Esophagus squamous epithelium (tissue), 5 donors: ENCODE data around the gene CDKN2B-AS1. TPM values are rescaled to one million over a fixed set of nuclear protein-coding genes. Genes with fewer than 3 reads are reported as not detected.

ENCODE experiments used
- DNase-seq: peaks from one replicate; lab custom pipeline; 2025; lab: John Stamatoyannopoulos, UW
- H3K27ac ChIP-seq, 4 donors: fragments of 200-600 bp; sonication (generic); one replicate each; pipeline ENCODE4 v1.5.1; 2016 to 2019; ENCODE audit warnings: mild to moderate bottlenecking in 1 of 4
- H3K27me3 ChIP-seq, 4 donors: fragments of 200-600 bp; sonication (generic); 1 replicate in 3 of 4; 2 replicates in 1 of 4; pipeline versions ENCODE4 v1.5.1 to v1.6.0; 2017 to 2021; ENCODE audit warnings: antibody characterized with exemption in 1 of 4
- H3K36me3 ChIP-seq, 3 donors: fragments of 200-600 bp; sonication (generic); one replicate each; pipeline ENCODE4 v1.5.1; 2016 to 2019
- H3K4me1 ChIP-seq, 3 donors: fragments of 200-600 bp; sonication (generic); one replicate each; pipeline ENCODE4 v1.5.1; 2017 to 2019
- H3K4me3 ChIP-seq, 4 donors: fragments of 200-600 bp; sonication (generic); 1 replicate in 3 of 4; 2 replicates in 1 of 4; pipeline ENCODE4 v1.5.1; 2016 to 2019; ENCODE audit warnings: mild to moderate bottlenecking in 2 of 4, moderate library complexity in 1 of 4
- H3K9me3 ChIP-seq, 3 donors: fragments of 200-600 bp; sonication (generic); one replicate each; pipeline ENCODE4 v1.5.1; 2016 to 2019
- CTCF ChIP-seq, 6 experiments: fragments of 450-650 bp in 4 of 6; fragments of 200-600 bp in 2 of 6; sonication (generic) in 2 of 6; IDR thresholded peaks; one replicate each; pipeline ENCODE4 v1.5.1; 2016 to 2019; ENCODE audit warnings: antibody characterized with exemption in 6 of 6, mild to moderate bottlenecking in 4 of 6, moderate library complexity in 4 of 6
- POLR2A ChIP-seq, 4 donors: fragments of 450-650 bp; IDR thresholded peaks; one replicate each; pipeline ENCODE4 v1.6.1; 2017; ENCODE audit warnings: antibody characterized with exemption in 4 of 4, mild to moderate bottlenecking in 4 of 4, moderate library complexity in 3 of 4
- WGBS, 2 donors: methylation state at CpG; one replicate each; pipeline ENCODE4 v1.1.5; 2018; 5-methylcytosine and 5-hydroxymethylcytosine counted together
- intact Hi-C: fragments of 100-400 bp; cut with DNase I; formaldehyde crosslinking; loops from one replicate; pipeline ENCODE4 v1.15.0; 2022
- total RNA-seq, 4 donors: library from RNA; depleted of rRNA; stranded (reverse); fragments of >200 nt; gene quantifications; one replicate each; pipeline ENCODE4 v1.1.0, GENCODE V29; 2016
- donor health status: DM: yes; HTN: yes; CAD: no.

The CDKN2B-AS1 gene
- total RNA-seq, 4 donors from 2014 or later = 0.48 to 1.7 (median 0.80) TPM

- H3K36me3 ChIP-seq = no peaks in the 10 kb centered on the region
- no peaks in the 10 kb centered on the region for H3K27me3 ChIP-seq
- H3K4me3 ChIP-seq = no peak overlapping the region
- peak overlapping the region; percentile 5 to 57 (median 17) for H3K27ac ChIP-seq
- TF ChIP-seq CTCF (IDR thresholded peaks at IDR 0.05) (no peak), POLR2A (IDR thresholded peaks at IDR 0.05) (no peak)
- no peak for DNase-seq
- peaks cover 0 to 26% (median 11%) of the 10 kb centered on the region in 3 donors for H3K4me1 ChIP-seq
- no peaks in the 10 kb centered on the region for H3K9me3 ChIP-seq
- intact Hi-C loops = no loop called here
These were observed 163.7 kb downstream of the CDKN2B-AS1 start for GRCh38 chr9:22158271-22158670.

- no peak for DNase-seq
- intact Hi-C loops = no loop called here
- Histone ChIP-seq H3K9me3 (no peaks in the 10 kb centered on the region), H3K4me1 (peaks cover 0 to 26% (median 11%) of the 10 kb centered on the region in 3 donors), H3K27me3 (no peaks in the 10 kb centered on the region), H3K27ac (peak overlapping the region in 3 of 4 donors; percentile 5 to 48 (median 26)), H3K36me3 (no peaks in the 10 kb centered on the region), H3K4me3 (no peak overlapping the region)
- no peak for TF ChIP-seq CTCF (IDR thresholded peaks at IDR 0.05)
- no peak for TF ChIP-seq POLR2A (IDR thresholded peaks at IDR 0.05)
- 7 to 11% methylated on average over 3 of the region's 3 CpGs for WGBS, 2 donors
These were observed 164.3 kb downstream of the CDKN2B-AS1 start for GRCh38 chr9:22158927-22159346.

DNA sequence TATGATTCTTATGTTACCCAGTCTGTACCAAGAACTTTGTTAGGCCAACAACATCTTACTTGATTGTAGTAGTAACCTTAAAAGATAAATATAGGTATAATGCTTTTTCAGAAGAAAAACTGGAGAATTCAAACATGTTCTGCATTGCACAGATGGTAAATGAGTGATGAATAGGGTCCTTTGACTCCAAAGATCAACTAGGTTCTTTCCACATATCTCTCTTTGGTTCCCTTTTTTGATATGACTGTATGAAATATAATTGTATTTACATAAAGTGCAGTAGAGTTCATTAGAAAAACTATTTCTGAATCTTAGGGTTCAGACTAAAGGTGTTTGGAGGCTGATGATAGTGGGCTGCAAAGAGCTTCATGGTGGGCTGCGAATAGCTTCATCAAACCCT lies 165.0 kb downstream of the CDKN2B-AS1 start:
- intact Hi-C loops = no loop called here
- no peak for DNase-seq
- Histone ChIP-seq H3K9me3 (no peaks in the 10 kb centered on the region), H3K4me1 (peaks cover 0 to 26% (median 11%) of the 10 kb centered on the region in 3 donors), H3K27ac (no peak overlapping the region), H3K4me3 (no peak overlapping the region), H3K27me3 (no peaks in the 10 kb centered on the region), H3K36me3 (no peaks in the 10 kb centered on the region)
- 83 to 93% methylated on average over 1 of the region's 1 CpG for WGBS, 2 donors
- no peak for TF ChIP-seq CTCF (IDR thresholded peaks at IDR 0.05)
- no peak for TF ChIP-seq POLR2A (IDR thresholded peaks at IDR 0.05)

- Histone ChIP-seq H3K27ac (no peak overlapping the region), H3K36me3 (no peaks in the 10 kb centered on the region), H3K4me3 (no peak overlapping the region), H3K9me3 (no peaks in the 10 kb centered on the region), H3K4me1 (peaks cover 0 to 26% (median 11%) of the 10 kb centered on the region in 3 donors), H3K27me3 (no peaks in the 10 kb centered on the region)
- intact Hi-C loops = no loop called here
- DNase-seq = no peak
- TF ChIP-seq CTCF (IDR thresholded peaks at IDR 0.05) (no peak), POLR2A (IDR thresholded peaks at IDR 0.05) (no peak)
- 67 to 68% methylated on average over 1 of the region's 1 CpG for WGBS, 2 donors
These were observed 165.6 kb downstream of the CDKN2B-AS1 start for GRCh38 chr9:22160221-22160620.

DNA sequence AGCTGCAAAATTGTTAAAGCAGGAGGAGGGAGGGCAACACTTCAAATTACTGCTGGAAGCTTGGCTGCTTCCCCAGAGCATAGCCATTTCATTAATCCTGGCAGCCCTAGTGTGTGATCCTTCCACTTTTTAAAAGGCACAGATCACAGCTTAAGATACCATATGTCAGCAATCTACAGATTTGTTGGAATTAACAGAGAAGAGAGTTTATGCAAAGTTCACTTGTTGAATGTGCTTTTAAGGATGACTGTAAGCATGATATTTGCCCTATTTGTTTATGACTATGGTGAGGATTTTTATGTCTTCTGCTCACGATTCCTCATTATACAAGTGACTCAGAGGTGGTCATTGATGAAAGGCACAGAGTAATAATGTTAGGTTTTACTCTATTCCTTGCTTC lies 170.6 kb downstream of the CDKN2B-AS1 start:
- Histone ChIP-seq H3K27ac (no peak overlapping the region), H3K4me3 (no peak overlapping the region), H3K27me3 (no peaks in the 10 kb centered on the region), H3K36me3 (no peaks in the 10 kb centered on the region), H3K4me1 (no peaks in the 10 kb centered on the region), H3K9me3 (no peaks in the 10 kb centered on the region)
- TF ChIP-seq POLR2A (IDR thresholded peaks at IDR 0.05) = no peak
- TF ChIP-seq CTCF (IDR thresholded peaks at IDR 0.05) = no peak
- 22 to 26% methylated on average over 1 of the region's 1 CpG for WGBS, 2 donors
- intact Hi-C loops = no loop called here
- DNase-seq = no peak
